Bronchial epithelial cell (primary cell): Measurements from ENCODE around the gene ZNF236. TPM values are rescaled to one million over a fixed set of nuclear protein-coding genes. Genes with fewer than 3 reads are reported as not detected.
"Not testable (repeated sequence)": the region's sequence is repeated elsewhere in the genome, so short reads cannot be mapped to it uniquely, and the experiment has no call there.

Experiments used
- DNase-seq: peaks from one replicate; pipeline ENCODE4 v3.0.0-alpha.2; 2010; ENCODE audit warnings: low read depth
- FAIRE-seq: peaks from 2 replicates; lab custom pipeline; 2011; peaks lifted over from hg19 to GRCh38; lab: Jason Lieb, UNC
- H3K27me3 ChIP-seq: 2 replicates; pipeline ENCODE4 v1.5.1; 2011; ENCODE audit warnings: low read length; ENCODE audit not compliant: control insufficient read depth, insufficient read depth
- H3K36me3 ChIP-seq: 2 replicates; pipeline ENCODE4 v1.5.1; 2011; ENCODE audit warnings: low read length; ENCODE audit not compliant: control insufficient read depth, insufficient read depth
- H3K4me3 ChIP-seq: 2 replicates; pipeline ENCODE4 v1.5.1; 2011; ENCODE audit warnings: mild to moderate bottlenecking, low read depth, low read length, control low read depth
- total RNA-seq: library from RNA; depleted of rRNA; stranded (reverse); fragments of >200 nt; gene quantifications from 2 replicates; pipeline ENCODE4 v1.2.1, GENCODE V29; 2014
- TF ChIP-seq, protein P1 (sequence below): IDR thresholded peaks from 2 replicates; pipeline ENCODE4 v1.5.1; 2011; ENCODE audit warnings: mild to moderate bottlenecking, moderate library complexity, low read length, control low read depth, inconsistent platforms; ENCODE audit not compliant: insufficient read depth, severe bottlenecking

Gene ZNF236
- total RNA-seq, 1 donor from 2014 or later, result 5.3 TPM

GRCh38 chr18:77015169-77015568 lies 192.8 kb downstream of the ZNF236 start:
- FAIRE-seq (no peak), DNase-seq (no peak)
- TF ChIP-seq, protein P1, sequence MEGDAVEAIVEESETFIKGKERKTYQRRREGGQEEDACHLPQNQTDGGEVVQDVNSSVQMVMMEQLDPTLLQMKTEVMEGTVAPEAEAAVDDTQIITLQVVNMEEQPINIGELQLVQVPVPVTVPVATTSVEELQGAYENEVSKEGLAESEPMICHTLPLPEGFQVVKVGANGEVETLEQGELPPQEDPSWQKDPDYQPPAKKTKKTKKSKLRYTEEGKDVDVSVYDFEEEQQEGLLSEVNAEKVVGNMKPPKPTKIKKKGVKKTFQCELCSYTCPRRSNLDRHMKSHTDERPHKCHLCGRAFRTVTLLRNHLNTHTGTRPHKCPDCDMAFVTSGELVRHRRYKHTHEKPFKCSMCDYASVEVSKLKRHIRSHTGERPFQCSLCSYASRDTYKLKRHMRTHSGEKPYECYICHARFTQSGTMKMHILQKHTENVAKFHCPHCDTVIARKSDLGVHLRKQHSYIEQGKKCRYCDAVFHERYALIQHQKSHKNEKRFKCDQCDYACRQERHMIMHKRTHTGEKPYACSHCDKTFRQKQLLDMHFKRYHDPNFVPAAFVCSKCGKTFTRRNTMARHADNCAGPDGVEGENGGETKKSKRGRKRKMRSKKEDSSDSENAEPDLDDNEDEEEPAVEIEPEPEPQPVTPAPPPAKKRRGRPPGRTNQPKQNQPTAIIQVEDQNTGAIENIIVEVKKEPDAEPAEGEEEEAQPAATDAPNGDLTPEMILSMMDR, result no peak
- Histone ChIP-seq H3K36me3 (peaks cover 12% of the 10 kb centered on the region), H3K27me3 (no peaks in the 10 kb centered on the region), H3K4me3 (no peak overlapping the region)

DNA sequence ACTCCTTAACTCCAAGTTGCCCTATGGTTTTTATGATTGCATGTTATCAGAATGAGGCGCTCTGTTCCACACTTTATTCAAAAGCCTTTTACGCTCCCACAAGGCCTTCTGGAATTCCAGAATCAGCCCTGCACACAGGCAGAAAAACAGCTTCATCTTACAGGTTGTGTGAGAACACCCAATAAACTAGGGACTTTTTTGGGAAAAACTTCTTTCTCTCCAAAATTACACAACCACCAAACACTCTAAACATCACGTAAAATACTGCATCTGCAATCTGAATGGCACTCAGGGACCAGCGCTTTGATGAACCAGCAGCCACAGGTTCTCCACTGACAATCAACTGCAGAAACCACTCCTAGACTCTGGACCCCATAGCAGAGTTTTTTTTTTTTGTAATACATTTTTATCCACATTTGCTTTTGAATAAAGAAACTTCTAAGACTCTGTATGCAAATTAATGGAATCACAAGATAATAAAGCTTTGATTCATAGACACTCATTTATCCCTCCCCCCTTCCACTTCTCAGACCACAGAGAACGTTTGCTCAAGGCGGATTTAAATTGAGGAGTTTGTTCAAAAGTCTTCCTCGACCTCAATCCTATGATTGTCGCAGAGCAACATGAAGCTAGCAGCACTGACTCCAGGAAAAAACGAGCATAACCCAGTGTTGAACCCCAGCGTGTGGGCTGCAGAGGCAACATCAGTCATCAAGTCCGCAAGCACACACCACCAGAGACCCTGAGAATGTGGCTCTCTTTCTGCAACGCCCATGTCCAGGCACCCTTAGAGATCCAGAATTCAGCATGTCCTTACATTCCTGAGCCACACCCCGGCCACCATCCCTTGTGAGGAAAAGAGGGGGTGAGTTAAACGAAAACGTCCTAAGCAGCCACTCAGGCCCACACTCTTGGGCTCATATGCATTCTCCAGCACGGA lies 193.7 kb downstream of the ZNF236 start:
- H3K27me3 ChIP-seq, result no peaks in the 10 kb centered on the region
- peak; percentile 60 for FAIRE-seq
- peaks cover 12% of the 10 kb centered on the region for H3K36me3 ChIP-seq
- TF ChIP-seq, protein P1, result no peak
- DNase-seq, result no peak
- no peak overlapping the region for H3K4me3 ChIP-seq

- Histone ChIP-seq H3K4me3 (no peak overlapping the region), H3K36me3 (peaks cover 13% of the 10 kb centered on the region), H3K27me3 (no peaks in the 10 kb centered on the region)
- DNase-seq, result no peak
- TF ChIP-seq, protein P1, result no peak
- FAIRE-seq, result no peak
Observed at GRCh38 chr18:77016936-77017335, 194.6 kb downstream of the ZNF236 start.

DNA sequence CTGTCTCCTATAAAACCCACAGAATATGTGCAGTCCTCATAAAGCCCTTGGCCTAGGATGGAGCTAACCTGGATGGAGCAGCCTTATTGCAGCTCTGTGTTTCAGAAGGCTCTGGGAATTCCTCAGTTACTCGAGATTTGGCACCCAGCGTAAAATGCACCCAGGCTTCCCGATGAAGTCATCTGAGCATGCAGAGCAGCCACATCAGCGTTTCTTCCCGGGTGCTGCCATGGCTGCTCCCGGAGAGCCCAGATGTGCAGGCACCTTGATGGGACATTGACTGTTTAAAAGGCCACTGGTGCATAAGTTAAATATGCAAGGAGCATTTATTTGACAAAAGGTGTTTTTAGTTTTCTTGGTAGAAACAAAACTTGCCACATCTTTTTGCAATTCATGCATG lies 195.0 kb downstream of the ZNF236 start:
- FAIRE-seq (no peak), DNase-seq (no peak)
- peaks cover 13% of the 10 kb centered on the region for H3K36me3 ChIP-seq
- no peak overlapping the region for H3K4me3 ChIP-seq
- TF ChIP-seq, protein P1, result no peak
- H3K27me3 ChIP-seq, result no peaks in the 10 kb centered on the region

GRCh38 chr18:77018650-77019049 lies 196.3 kb downstream of the ZNF236 start:
- DNase-seq, H3K4me3 ChIP-seq, H3K27me3 ChIP-seq, FAIRE-seq: not testable (repeated sequence)
- peaks cover 13% of the 10 kb centered on the region for H3K36me3 ChIP-seq

- Histone ChIP-seq H3K27me3 (no peaks in the 10 kb centered on the region), H3K36me3 (peaks cover 13% of the 10 kb centered on the region), H3K4me3 (no peak overlapping the region)
- DNase-seq (no peak), FAIRE-seq (no peak)
- TF ChIP-seq, protein P1, result no peak
Observed at GRCh38 chr18:77019641-77020040, 197.3 kb downstream of the ZNF236 start.
